Heart right ventricle (tissue), 16 donors: ENCODE results near the gene SLC35D1. TPM values are rescaled to one million over a fixed set of nuclear protein-coding genes. Genes with fewer than 3 reads are reported as not detected.

Experiments
- ATAC-seq, 8 donors: fragments of 200-7000 bp; cut with Tn5 transposase; one replicate each; pipeline ENCODE4 v1.9.1; 2020; ENCODE audit warnings: mild to moderate bottlenecking in 8 of 8, moderate library complexity in 8 of 8, moderate number of reproducible peaks in 1 of 8
- DNase-seq, 2 donors: peaks; one replicate each; pipeline ENCODE4 v3.0.0-alpha.2; 2020
- H3K27ac ChIP-seq, 10 donors: fragments of 200-600 bp; sonication (generic) in 2 of 10; one replicate each; pipeline versions ENCODE4 v1.5.0 to v1.8.0; 2020 to 2022; ENCODE audit warnings: mild to moderate bottlenecking in 3 of 10
- H3K27me3 ChIP-seq, 7 donors: fragments of 200-600 bp; one replicate each; pipeline ENCODE4 v1.8.0; 2021 to 2022; ENCODE audit warnings: mild to moderate bottlenecking in 2 of 7
- H3K36me3 ChIP-seq, 9 donors: fragments of 200-600 bp; sonication (generic) in 1 of 9; one replicate each; pipeline versions ENCODE4 v1.5.0 to v1.8.0; 2020 to 2022; ENCODE audit warnings: mild to moderate bottlenecking in 2 of 9
- H3K4me1 ChIP-seq, 9 donors: fragments of 200-600 bp; sonication (generic) in 1 of 9; one replicate each; pipeline versions ENCODE4 v1.5.0 to v1.8.0; 2020 to 2022; ENCODE audit warnings: mild to moderate bottlenecking in 4 of 9
- H3K4me3 ChIP-seq, 10 donors: fragments of 200-600 bp; sonication (generic) in 2 of 10; one replicate each; pipeline versions ENCODE4 v1.5.0 to v1.8.0; 2020 to 2022; ENCODE audit warnings: mild to moderate bottlenecking in 7 of 10, moderate library complexity in 2 of 10
- H3K9me3 ChIP-seq, 11 donors: fragments of 200-600 bp in 10 of 11; sonication (generic) in 2 of 11; one replicate each; pipeline versions ENCODE4 v1.5.0 to v1.8.0; 2013 to 2022; ENCODE audit warnings: mild to moderate bottlenecking in 2 of 11, control low read depth in 1 of 11, moderate library complexity in 1 of 11
- WGBS, 2 donors: extraction: QIAGEN DNeasy Blood & Tissue Kit; methylation state at CpG; one replicate each; pipeline ENCODE4 v1.1.7; 2013; ENCODE audit warnings: inconsistent platforms in 1 of 2; 5-methylcytosine and 5-hydroxymethylcytosine counted together
- intact Hi-C, 10 donors: fragments of 100-400 bp; cut with DNase I; formaldehyde crosslinking; loops; one replicate each; pipeline versions ENCODE4 v1.11.1 to v1.14.2; 2022
- polyA plus RNA-seq, 2 donors: library from polyadenylated mRNA; stranded (reverse); fragments of 200-250 nt; gene quantifications; one replicate each; pipeline ENCODE4 v1.2.3, GENCODE V29; 2013
- total RNA-seq, 10 donors: library from RNA; stranded (reverse); fragmentation: NEBNext Ultra II Directional in 3 of 10; extraction: Animal tissue kit (Norgen Biotek cat#: 25700) in 3 of 10; gene quantifications; one replicate each; pipeline versions ENCODE4 v1.2.1 to v1.2.4, GENCODE V29; 2021 to 2023
- TF ChIP-seq, protein P1 (sequence below), 9 donors: fragments of 200-600 bp; sonication (generic) in 2 of 9; IDR thresholded peaks; one replicate each; pipeline versions ENCODE4 v1.5.0 to v1.8.0; 2021 to 2022; ENCODE audit warnings: antibody characterized with exemption in 9 of 9, mild to moderate bottlenecking in 5 of 9, moderate library complexity in 1 of 9
- donor health status: Arrhythmogenic right ventricular cardiomyopathy.
- donor health status: ischemic (EF 13 %, LVEDD 7.1; RV severe dilation, severe dysfunction).
- donor health status: healthy with polysubstance abuse.
- donor health status: DM: no; HTN: yes; CAD: no.
- donor health status: DM: no; HTN: no; CAD: no.
- donor health status: ischemic (EF 25% LVEDD 6.9; RV normal size, moderate dysfunction).
- donor health status: ischemic (EF 25% LVEDD 5.7; RV mildly dilated, moderate dysfunction).
- donor health status: healthy.
- donor health status: DM: yes; HTN: yes; CAD: no.
- donor health status: Ischemic cardiomyopathy.
- donor health status: ischemic (EF 35%, LVEDD 5.7; RV mildly dilated, moderate dysfunction).
- donor health status: nonischemic (EF 11% LVEDD 7.7; RV severe dilation, severe dysfunction).
- donor health status: DM: yes; HTN: yes; CAD: no.
- donor health status: PGD.
- donor health status: ischemic (EF 29% LVEDD 5.4; RV normal size, mild dysfunction).
- donor health status: nonischemic (EF 23%, LVEDD 6.1; RV moderate dilation, normal function).

SLC35D1 gene
- total and polyA plus RNA-seq, 12 donors, result 1.6 to 5.8 (median 4.7) TPM

DNA sequence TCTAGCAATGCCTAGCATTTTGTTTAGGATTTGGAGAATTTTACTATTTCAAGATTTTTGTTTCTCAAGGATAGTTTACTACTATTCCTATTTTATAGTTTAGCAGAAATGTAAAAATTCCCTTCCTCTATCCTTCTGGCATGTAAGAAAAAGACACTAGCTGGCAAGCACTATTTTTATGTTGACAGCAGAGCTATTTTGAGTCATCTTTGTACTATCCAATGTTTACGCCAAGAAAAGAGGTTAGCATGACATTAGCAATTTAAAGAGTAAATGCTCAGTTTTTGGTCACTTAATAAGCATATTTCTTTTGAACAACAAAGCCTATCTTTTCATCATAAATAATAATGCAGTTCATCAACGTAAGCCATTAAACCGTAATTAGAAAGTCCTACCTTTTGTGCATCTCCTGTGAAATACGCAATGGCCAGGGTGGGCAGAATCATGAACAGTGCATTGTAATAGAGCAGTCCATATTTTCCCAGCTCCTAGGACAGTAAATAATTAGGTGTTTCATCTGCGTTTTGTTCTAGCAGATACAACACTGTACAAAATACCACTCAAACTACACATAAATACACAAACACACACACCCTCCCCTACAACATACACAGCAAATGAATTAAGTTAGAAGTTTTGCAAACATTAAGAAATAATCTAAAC, 12.0 kb downstream of the SLC35D1 start:
- Histone ChIP-seq H3K27me3 (no peaks in the 10 kb centered on the region), H3K27ac (peak overlapping the region in 1 of 10 donors; percentile 38), H3K4me1 (peaks cover 0 to 14% (median 0%) of the 10 kb centered on the region in 9 donors), H3K4me3 (no peak overlapping the region), H3K36me3 (peaks cover 0 to 99% (median 10%) of the 10 kb centered on the region in 9 donors), H3K9me3 (no peaks in the 10 kb centered on the region)
- WGBS, 2 donors, result 73 to 79% methylated on average over 5 of the region's 5 CpGs
- intact Hi-C loops, result no loop called here
- DNase-seq (no peak), ATAC-seq (peak in 2 of 8 donors; percentile 30 to 83)
- TF ChIP-seq, protein P1, sequence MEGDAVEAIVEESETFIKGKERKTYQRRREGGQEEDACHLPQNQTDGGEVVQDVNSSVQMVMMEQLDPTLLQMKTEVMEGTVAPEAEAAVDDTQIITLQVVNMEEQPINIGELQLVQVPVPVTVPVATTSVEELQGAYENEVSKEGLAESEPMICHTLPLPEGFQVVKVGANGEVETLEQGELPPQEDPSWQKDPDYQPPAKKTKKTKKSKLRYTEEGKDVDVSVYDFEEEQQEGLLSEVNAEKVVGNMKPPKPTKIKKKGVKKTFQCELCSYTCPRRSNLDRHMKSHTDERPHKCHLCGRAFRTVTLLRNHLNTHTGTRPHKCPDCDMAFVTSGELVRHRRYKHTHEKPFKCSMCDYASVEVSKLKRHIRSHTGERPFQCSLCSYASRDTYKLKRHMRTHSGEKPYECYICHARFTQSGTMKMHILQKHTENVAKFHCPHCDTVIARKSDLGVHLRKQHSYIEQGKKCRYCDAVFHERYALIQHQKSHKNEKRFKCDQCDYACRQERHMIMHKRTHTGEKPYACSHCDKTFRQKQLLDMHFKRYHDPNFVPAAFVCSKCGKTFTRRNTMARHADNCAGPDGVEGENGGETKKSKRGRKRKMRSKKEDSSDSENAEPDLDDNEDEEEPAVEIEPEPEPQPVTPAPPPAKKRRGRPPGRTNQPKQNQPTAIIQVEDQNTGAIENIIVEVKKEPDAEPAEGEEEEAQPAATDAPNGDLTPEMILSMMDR (IDR thresholded peaks at IDR 0.05), result no peak

DNA sequence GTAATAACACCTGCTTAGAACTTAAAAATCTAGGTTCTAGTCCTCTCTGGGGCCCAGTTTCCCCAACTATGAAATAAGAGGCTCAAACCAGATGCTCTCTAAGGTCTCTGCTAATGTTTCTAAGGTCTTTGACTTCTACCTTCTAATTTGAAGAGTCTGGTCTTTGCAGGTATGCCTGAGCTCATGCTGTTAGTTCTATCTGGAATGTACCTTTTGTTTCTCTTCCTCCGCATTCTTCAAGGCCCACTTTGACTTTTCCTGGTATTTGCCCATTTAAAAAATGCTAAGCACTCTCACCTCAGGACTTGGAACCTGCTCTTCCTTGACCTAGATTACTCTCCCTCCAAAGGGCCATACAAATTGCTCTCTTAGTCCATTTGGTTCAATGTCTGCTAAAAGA, 13.5 kb downstream of the SLC35D1 start:
- Histone ChIP-seq H3K36me3 (peaks cover 0 to 95% (median 15%) of the 10 kb centered on the region in 9 donors), H3K27ac (no peak overlapping the region), H3K4me3 (no peak overlapping the region), H3K9me3 (no peaks in the 10 kb centered on the region), H3K27me3 (no peaks in the 10 kb centered on the region), H3K4me1 (peaks cover 0 to 14% (median 0%) of the 10 kb centered on the region in 9 donors)
- no peak for ATAC-seq
- DNase-seq, result no peak
- TF ChIP-seq, protein P1 (IDR thresholded peaks at IDR 0.05), result no peak
- 94 to 98% methylated on average over 1 of the region's 1 CpG for WGBS, 2 donors
- intact Hi-C loops, result no loop called here

DNA sequence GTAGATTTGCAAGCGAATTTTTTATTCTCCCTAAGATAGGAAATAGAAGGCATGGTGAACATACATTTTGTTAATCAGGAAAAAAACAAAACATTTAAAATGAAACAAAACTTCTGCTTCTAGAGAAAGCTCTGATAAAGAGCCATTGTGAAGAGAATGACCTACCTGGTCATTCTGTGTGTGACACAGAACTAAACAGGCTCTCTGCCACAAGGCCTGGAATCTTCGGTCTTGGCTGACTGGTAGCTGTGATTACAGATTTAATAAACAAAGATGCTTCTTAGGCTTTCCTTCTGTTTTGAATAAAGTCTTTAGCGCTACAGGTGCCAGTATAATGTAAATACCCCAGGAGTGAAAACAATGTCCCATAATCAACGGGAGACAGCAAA, 22.1 kb downstream of the SLC35D1 start:
- Histone ChIP-seq H3K27me3 (no peaks in the 10 kb centered on the region), H3K36me3 (peaks cover 0 to 51% (median 12%) of the 10 kb centered on the region in 9 donors), H3K4me3 (no peak overlapping the region), H3K27ac (peak overlapping the region in 5 of 10 donors; percentile 1 to 48 (median 25)), H3K9me3 (peaks cover 0 to 9% (median 0%) of the 10 kb centered on the region in 11 donors), H3K4me1 (peaks cover 0 to 21% (median 17%) of the 10 kb centered on the region in 9 donors)
- WGBS, 2 donors, result 86 to 90% methylated on average over 4 of the region's 4 CpGs
- TF ChIP-seq, protein P1 (IDR thresholded peaks at IDR 0.05), result no peak
- no peak for DNase-seq
- intact Hi-C loops, result loop anchor here in 1 of 10 donors (1.0 kb wide), 1 partner anchor 22 kb away; the partner anchor contains the start of gene SLC35D1
- peak in 2 of 8 donors; percentile 47 to 62 for ATAC-seq

DNA sequence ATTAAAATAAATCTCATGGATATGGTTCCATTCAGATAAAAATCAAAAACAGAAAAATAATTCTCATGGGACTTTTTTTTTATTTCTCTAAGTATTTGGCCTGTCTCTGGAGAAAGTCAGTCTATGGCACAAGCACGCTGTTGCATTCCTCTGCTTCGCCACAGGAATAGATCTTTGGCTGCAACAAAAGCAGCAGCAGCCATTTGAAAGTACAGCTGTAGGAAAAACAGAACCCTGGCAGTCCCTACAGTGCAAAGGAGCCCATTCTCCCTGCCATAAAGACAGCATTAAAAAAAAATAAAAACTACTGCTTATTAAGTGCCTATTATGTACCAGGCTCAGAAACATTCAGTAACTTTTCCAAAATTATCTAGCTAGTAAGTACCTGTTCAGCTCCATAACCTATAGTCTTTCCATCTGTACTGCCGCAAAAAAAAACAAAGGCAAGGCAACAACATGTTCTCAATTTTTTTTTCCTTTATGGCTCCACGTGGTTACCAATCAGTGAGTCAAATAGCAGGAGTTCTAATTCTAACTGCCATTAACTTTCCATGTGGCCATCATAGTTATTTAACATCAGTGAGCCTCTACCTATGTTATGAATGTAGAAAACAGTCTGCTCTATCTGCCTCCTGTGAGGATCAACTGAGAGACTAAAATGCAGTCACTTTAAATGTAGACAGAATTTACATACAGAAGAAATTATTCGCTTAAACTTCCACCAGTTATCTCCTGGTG, 22.7 kb downstream of the SLC35D1 start:
- peak; percentile 65 to 96 (median 78) for ATAC-seq
- no peak overlapping the region for H3K4me3 ChIP-seq
- DNase-seq, result peak in 1 of 2 donors; percentile 13
- H3K27ac ChIP-seq, result peak overlapping the region in 6 of 10 donors; percentile 1 to 48 (median 35)
- H3K9me3 ChIP-seq, result peaks cover 0 to 9% (median 0%) of the 10 kb centered on the region in 11 donors
- H3K4me1 ChIP-seq, result peaks cover 0 to 21% (median 17%) of the 10 kb centered on the region in 9 donors
- TF ChIP-seq, protein P1 (IDR thresholded peaks at IDR 0.05), result no peak
- peaks cover 0 to 51% (median 7%) of the 10 kb centered on the region in 9 donors for H3K36me3 ChIP-seq
- H3K27me3 ChIP-seq, result no peaks in the 10 kb centered on the region
- intact Hi-C loops, result loop anchor here in 1 of 10 donors (1.0 kb wide), 1 partner anchor 23 kb away; the partner anchor contains the start of gene SLC35D1
- WGBS, 2 donors, result 59% methylated on average over 5 of the region's 5 CpGs
